NT2/D1 (cell line): Measurements from ENCODE around the gene CD52.

Experiments used
- SUZ12 ChIP-seq: IDR thresholded peaks from 2 replicates; pipeline ENCODE4 v1.6.1; 2011; ENCODE audit not compliant: insufficient read length, insufficient read depth; ENCODE audit errors: extremely low read depth
- YY1 ChIP-seq: IDR thresholded peaks from 2 replicates; pipeline ENCODE4 v1.6.1; 2011; ENCODE audit not compliant: insufficient read length, insufficient read depth
- ZNF274 ChIP-seq: IDR thresholded peaks from 2 replicates; pipeline ENCODE4 v1.6.1; 2011; ENCODE audit warnings: mild to moderate bottlenecking, low read depth, low read length

DNA sequence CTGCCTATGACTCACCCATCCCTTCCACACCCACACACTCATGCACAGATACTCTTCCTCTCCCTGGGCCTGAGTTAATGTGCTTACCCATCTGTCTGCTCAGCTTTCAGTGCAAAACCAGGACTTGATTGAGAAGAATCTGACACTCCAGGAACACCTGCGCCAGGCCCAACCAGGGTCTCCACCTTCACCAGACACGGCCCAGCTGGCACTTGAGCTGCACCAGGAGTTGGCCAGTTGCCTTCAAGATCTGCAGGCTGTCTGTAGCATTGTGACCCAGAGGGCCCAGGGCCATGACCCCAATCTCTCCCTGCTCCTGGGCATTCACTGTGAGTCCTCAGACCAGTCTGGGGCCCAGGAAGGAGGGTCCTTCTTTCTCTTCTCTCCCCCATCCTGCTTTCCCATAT, 41.3 kb upstream of the CD52 start:
- TF ChIP-seq ZNF274 (no peak), YY1 (no peak), SUZ12 (no peak)
